PFSK-1 (cell line): Measurements from ENCODE around the gene GLRX5.

Source experiments
- POLR2AphosphoS5 ChIP-seq: IDR thresholded peaks from 2 replicates; pipeline ENCODE4 v1.6.1; 2012; ENCODE audit warnings: low read depth, mild to moderate bottlenecking, control low read depth, low read length, moderate library complexity
- REST ChIP-seq, 2 experiments: IDR thresholded peaks; 2 replicates each; pipeline versions ENCODE4 v1.6.1 to v1.8.0; 2011 to 2012; ENCODE audit warnings: low read depth in 2 of 2, low read length in 2 of 2, control low read depth in 1 of 2, inconsistent platforms in 1 of 2, mild to moderate bottlenecking in 1 of 2, moderate library complexity in 1 of 2; ENCODE audit not compliant: insufficient read depth in 1 of 2
- TAF1 ChIP-seq: IDR thresholded peaks from 2 replicates; pipeline ENCODE4 v1.6.1; 2012; ENCODE audit warnings: low read length, control low read depth, borderline replicate concordance; ENCODE audit not compliant: insufficient read depth

- TF ChIP-seq TAF1: no peak
- no peak for TF ChIP-seq REST (IDR thresholded peaks at IDR 0.05; ENCODE audit: insufficient read depth in 1 of 2, low read depth in 2 of 2, low read length in 2 of 2)
- no peak for TF ChIP-seq POLR2AphosphoS5
Observed at GRCh38 chr14:95547272-95547625, 12.4 kb downstream of the GLRX5 start.
